HEK293 (cell line): ENCODE data around the gene PTDSS2.
A peak's percentile ranks its signal among the peaks of the same experiment; 100 is the strongest.

Experiments used
- BCL6B ChIP-seq: fragments of 450-650 bp; formaldehyde crosslinking; IDR thresholded peaks from 2 replicates; pipeline ENCODE4 v1.5.1; 2017; ENCODE audit warnings: missing biosample characterization, missing genetic modification characterization
- GLI2 ChIP-seq: fragments of 450-650 bp; formaldehyde crosslinking; IDR thresholded peaks from 2 replicates; pipeline ENCODE4; 2017; ENCODE audit warnings: missing biosample characterization, missing genetic modification characterization, low read depth, borderline replicate concordance
- GLIS2 ChIP-seq: fragments of 450-650 bp; formaldehyde crosslinking; IDR thresholded peaks from 2 replicates; pipeline ENCODE4 v1.5.1; 2016; ENCODE audit warnings: missing biosample characterization, missing genetic modification characterization
- PRDM10 ChIP-seq: fragments of 450-650 bp; formaldehyde crosslinking; IDR thresholded peaks from 2 replicates; pipeline ENCODE4 v1.5.1; 2016; ENCODE audit warnings: missing biosample characterization, missing genetic modification characterization
- SP2 ChIP-seq: fragments of 450-650 bp; formaldehyde crosslinking; IDR thresholded peaks from 2 replicates; pipeline ENCODE4 v1.5.1; 2016; ENCODE audit warnings: missing biosample characterization, missing genetic modification characterization
- ZBTB11 ChIP-seq: fragments of 450-650 bp; formaldehyde crosslinking; conservative IDR thresholded peaks from 2 replicates; pipeline ENCODE4 v1.5.1; 2016; ENCODE audit warnings: low read depth, missing biosample characterization, missing genetic modification characterization
- ZBTB20 ChIP-seq: fragments of 450-650 bp; formaldehyde crosslinking; IDR thresholded peaks from 2 replicates; pipeline ENCODE4 v1.5.1; 2016; ENCODE audit warnings: missing biosample characterization, missing genetic modification characterization
- ZFP37 ChIP-seq: fragments of 450-650 bp; formaldehyde crosslinking; IDR thresholded peaks from 2 replicates; pipeline ENCODE4 v1.5.1; 2016; ENCODE audit warnings: missing biosample characterization, missing genetic modification characterization
- ZNF133 ChIP-seq: fragments of 450-650 bp; formaldehyde crosslinking; IDR thresholded peaks from 2 replicates; pipeline ENCODE4 v1.5.1; 2016; ENCODE audit warnings: missing biosample characterization, missing genetic modification characterization
- ZNF146 ChIP-seq: fragments of 450-650 bp; formaldehyde crosslinking; IDR thresholded peaks from 2 replicates; pipeline ENCODE4 v1.5.1; 2016; ENCODE audit warnings: missing biosample characterization, missing genetic modification characterization
- ZNF2 ChIP-seq: fragments of 450-650 bp; formaldehyde crosslinking; IDR thresholded peaks from 2 replicates; pipeline ENCODE4 v1.5.1; 2016; ENCODE audit warnings: missing biosample characterization, missing genetic modification characterization
- ZNF223 ChIP-seq: fragments of 450-650 bp; formaldehyde crosslinking; IDR thresholded peaks from 2 replicates; pipeline ENCODE4 v1.5.1; 2016; ENCODE audit warnings: missing biosample characterization, missing genetic modification characterization
- ZNF280D ChIP-seq: fragments of 450-650 bp; formaldehyde crosslinking; IDR thresholded peaks from 2 replicates; pipeline ENCODE4 v1.5.1; 2016; ENCODE audit warnings: missing biosample characterization, missing genetic modification characterization
- ZNF354C ChIP-seq: fragments of 450-650 bp; formaldehyde crosslinking; IDR thresholded peaks from 2 replicates; pipeline ENCODE4 v1.5.1; 2016; ENCODE audit warnings: missing biosample characterization, missing genetic modification characterization, low read depth, borderline replicate concordance
- ZNF394 ChIP-seq: fragments of 450-650 bp; formaldehyde crosslinking; IDR thresholded peaks from 2 replicates; pipeline ENCODE4 v1.5.1; 2016; ENCODE audit warnings: missing biosample characterization, missing genetic modification characterization, mild to moderate bottlenecking, moderate library complexity, borderline replicate concordance
- ZNF488 ChIP-seq: fragments of 450-650 bp; formaldehyde crosslinking; IDR thresholded peaks from 2 replicates; pipeline ENCODE4 v1.5.1; 2016; ENCODE audit warnings: missing biosample characterization, missing genetic modification characterization
- ZNF513 ChIP-seq: fragments of 450-650 bp; IDR thresholded peaks from 2 replicates; pipeline ENCODE4 v1.5.1; 2018; ENCODE audit warnings: missing biosample characterization, missing genetic modification characterization
- ZNF544 ChIP-seq: fragments of 450-650 bp; formaldehyde crosslinking; IDR thresholded peaks from 2 replicates; pipeline ENCODE4 v1.5.0; 2017; ENCODE audit warnings: missing biosample characterization, missing genetic modification characterization
- ZNF560 ChIP-seq: fragments of 450-650 bp; formaldehyde crosslinking; IDR thresholded peaks from 2 replicates; pipeline ENCODE4 v1.5.1; 2017; ENCODE audit warnings: missing biosample characterization, missing genetic modification characterization, borderline replicate concordance
- ZNF596 ChIP-seq: fragments of 450-650 bp; IDR thresholded peaks from 2 replicates; pipeline ENCODE4 v1.5.0; 2018; ENCODE audit warnings: missing biosample characterization, mild to moderate bottlenecking, missing genetic modification characterization, moderate library complexity
- ZNF610 ChIP-seq: fragments of 450-650 bp; formaldehyde crosslinking; IDR thresholded peaks from 2 replicates; pipeline ENCODE4 v1.5.1; 2016; ENCODE audit warnings: missing biosample characterization, missing genetic modification characterization, borderline replicate concordance
- ZNF621 ChIP-seq: fragments of 450-650 bp; formaldehyde crosslinking; IDR thresholded peaks from 2 replicates; pipeline ENCODE4 v1.5.1; 2017; ENCODE audit warnings: missing biosample characterization, missing genetic modification characterization
- ZSCAN30 ChIP-seq: fragments of 450-650 bp; IDR thresholded peaks from 2 replicates; pipeline ENCODE4 v1.5.1; 2018; ENCODE audit warnings: missing biosample characterization, mild to moderate bottlenecking, missing genetic modification characterization, moderate library complexity
- ZSCAN4 ChIP-seq: fragments of 450-650 bp; formaldehyde crosslinking; IDR thresholded peaks from 2 replicates; pipeline ENCODE4 v1.5.1; 2017; ENCODE audit warnings: missing biosample characterization, missing genetic modification characterization

Gene PTDSS2

GRCh38 chr11:450809-451451 lies 851 bp downstream of the PTDSS2 start (continued):
- TF ChIP-seq BCL6B (tag by site-specific recombination) (no peak), ZNF223 (tag by site-specific recombination) (no peak), PRDM10 (tag by site-specific recombination) (peak; percentile 86), GLI2 (tag by site-specific recombination) (no peak), ZNF394 (tag by site-specific recombination) (no peak), ZNF621 (no peak), ZBTB11 (peak; percentile 32; the same call in 1 of the 2 replicates), ZNF354C (tag by site-specific recombination) (no peak), ZNF610 (tag by site-specific recombination) (no peak), ZBTB20 (tag by site-specific recombination) (peak; percentile 15; the same call in 1 of the 2 replicates), ZSCAN4 (tag by site-specific recombination) (no peak), SP2 (tag by site-specific recombination) (no peak; the same call in 1 of the 2 replicates), ZNF280D (no peak), ZNF2 (tag by site-specific recombination) (no peak), ZSCAN30 (tag by site-specific recombination) (no peak), ZNF488 (tag by site-specific recombination) (no peak), ZNF146 (tag by site-specific recombination) (no peak), ZNF133 (tag by site-specific recombination) (no peak), GLIS2 (tag by site-specific recombination) (peak; percentile 78), ZNF544 (tag by site-specific recombination) (no peak), ZNF596 (tag by site-specific recombination) (no peak), ZNF560 (tag by site-specific recombination) (no peak), ZFP37 (tag by site-specific recombination) (no peak), ZNF513 (no peak)
